Endothelial cell of umbilical vein (primary cell): ENCODE data around the gene EPHB6. TPM values are rescaled to one million over a fixed set of nuclear protein-coding genes. Genes with fewer than 3 reads are reported as not detected.

Source experiments
- BruUV-seq: library from RNA; stranded (reverse); fragments of 400-500 nt; replicated peaks from 2 replicates; lab custom pipeline; 2021; lab: Mats Ljungman, UMichigan
- CTCF ChIA-PET: fragments of 300-600, 350-600 bp; sonication (Branson Sonifier 250); formaldehyde crosslinking; loops from one replicate; lab custom pipeline; 2021; ENCODE audit warnings: antibody characterized with exemption, inconsistent platforms; lab: Charles Lee
- POLR2A ChIA-PET: fragments of 300-600, 350-600 bp; sonication (Branson Sonifier 250); formaldehyde crosslinking; loops from one replicate; lab custom pipeline; 2021; ENCODE audit warnings: antibody characterized with exemption, inconsistent platforms; lab: Charles Lee
- DNase-seq: peaks from one replicate; pipeline ENCODE4 v3.0.0-alpha.2; 2011; ENCODE audit warnings: low read depth, low spot score
- FAIRE-seq: peaks from 2 replicates; lab custom pipeline; 2011; peaks lifted over from hg19 to GRCh38; lab: Jason Lieb, UNC
- H2AFZ ChIP-seq: 2 replicates; pipeline ENCODE4 v1.6.0; 2012; ENCODE audit warnings: low read depth, low read length, control low read depth, inconsistent platforms
- H3K27ac ChIP-seq: 2 replicates; pipeline ENCODE4 v1.5.1; 2011; ENCODE audit warnings: low read depth, mild to moderate bottlenecking, control low read depth, low read length, moderate library complexity; ENCODE audit not compliant: insufficient read depth
- H3K27me3 ChIP-seq, 2 experiments: 2 replicates each; pipeline versions ENCODE4 v1.6.0 to v1.6.1; 2011; ENCODE audit warnings: low read length in 2 of 2, mixed read lengths in 1 of 2; ENCODE audit not compliant: control insufficient read depth in 2 of 2, insufficient read depth in 2 of 2
- H3K36me3 ChIP-seq, 2 experiments: 2 replicates in 1 of 2; 3 replicates in 1 of 2; pipeline ENCODE4 v1.5.1; 2011; ENCODE audit warnings: low read length in 2 of 2, mild to moderate bottlenecking in 1 of 2, moderate library complexity in 1 of 2; ENCODE audit not compliant: control insufficient read depth in 2 of 2, insufficient read depth in 2 of 2; ENCODE audit errors: extremely low read depth in 1 of 2
- H3K4me1 ChIP-seq: 3 replicates; pipeline ENCODE4 v1.5.1; 2011; ENCODE audit warnings: mild to moderate bottlenecking, low read length; ENCODE audit not compliant: control insufficient read depth, insufficient read depth; ENCODE audit errors: extremely low read depth
- H3K4me2 ChIP-seq: 2 replicates; pipeline ENCODE4 v1.6.1; 2011; ENCODE audit warnings: low read length, control low read depth, mixed read lengths; ENCODE audit not compliant: insufficient read depth
- H3K4me3 ChIP-seq, 3 experiments: fragments of 200-600 bp in 1 of 3; sonication (generic), shearing (Covaris generic) in 1 of 3; replicated peaks in 1 of 3; 2 replicates each; pipeline ENCODE4 v1.5.1; 2011 to 2016; ENCODE audit warnings: control low read depth in 3 of 3, low read length in 3 of 3, mild to moderate bottlenecking in 2 of 3, inconsistent platforms in 1 of 3, low read depth in 1 of 3, moderate library complexity in 1 of 3; ENCODE audit not compliant: insufficient read depth in 1 of 3
- H3K79me2 ChIP-seq: 2 replicates; pipeline ENCODE4 v1.6.0; 2012; ENCODE audit warnings: low read length, inconsistent platforms; ENCODE audit not compliant: control insufficient read depth, insufficient read depth
- H3K9ac ChIP-seq: replicated peaks from 2 replicates; pipeline ENCODE3; 2011; ENCODE audit warnings: low read length, control low read depth; ENCODE audit not compliant: insufficient read depth; ENCODE audit errors: extremely low read depth
- H3K9me1 ChIP-seq: replicated peaks from 3 replicates; pipeline ENCODE4 v1.6.0; 2011; ENCODE audit warnings: mild to moderate bottlenecking, low read length; ENCODE audit not compliant: control insufficient read depth, insufficient read depth; ENCODE audit errors: extremely low read depth
- H3K9me3 ChIP-seq: replicated peaks from 2 replicates; pipeline ENCODE4 v1.5.1; 2012; ENCODE audit warnings: low read length, inconsistent platforms; ENCODE audit not compliant: control insufficient read depth, insufficient read depth
- H4K20me1 ChIP-seq: replicated peaks from 2 replicates; pipeline ENCODE3; 2011; ENCODE audit warnings: mild to moderate bottlenecking, low read length; ENCODE audit not compliant: control insufficient read depth, insufficient read depth; ENCODE audit errors: extremely low read depth
- EZH2 ChIP-seq: IDR thresholded peaks from 2 replicates; pipeline ENCODE4 v1.6.1; 2012; ENCODE audit warnings: borderline replicate concordance, low read depth, mild to moderate bottlenecking, moderate library complexity, low read length, inconsistent platforms; ENCODE audit not compliant: severe bottlenecking
- FOS ChIP-seq: IDR thresholded peaks from 2 replicates; pipeline ENCODE4 v1.6.1; 2011; ENCODE audit warnings: mild to moderate bottlenecking, low read length, moderate library complexity, borderline replicate concordance; ENCODE audit not compliant: insufficient read depth
- GATA2 ChIP-seq: IDR thresholded peaks from 2 replicates; pipeline ENCODE4 v1.7.0; 2011; ENCODE audit warnings: low read depth, mild to moderate bottlenecking, moderate library complexity, mixed read lengths, low read length; ENCODE audit not compliant: insufficient read length, insufficient read depth
- MYC ChIP-seq: IDR thresholded peaks from one replicate; pipeline ENCODE4 v1.6.1; 2011; ENCODE audit warnings: mild to moderate bottlenecking, low read depth, low read length
- POLR2AphosphoS5 ChIP-seq: IDR thresholded peaks from 2 replicates; pipeline ENCODE4 v1.6.1; 2012; ENCODE audit warnings: low read depth, mild to moderate bottlenecking, control low read depth, low read length, moderate library complexity; ENCODE audit not compliant: insufficient read depth
- dilution Hi-C: fragments of 300-500 bp; cut with MboI; formaldehyde crosslinking; loops from one replicate; pipeline ENCODE4 v1.15.0; 2019; ENCODE audit warnings: low sequenced_read_pairs; ENCODE audit not compliant: extremely low pct_ligation_motif_present
- intact Hi-C: fragments of 100-400 bp; cut with micrococcal nuclease; formaldehyde crosslinking; loops from one replicate; pipeline ENCODE4 v1.10.0; 2022
- polyA plus RNA-seq, 4 experiments: library from polyadenylated mRNA; depleted of rRNA in 3 of 4; stranded (reverse) in 3 of 4; unstranded in 1 of 4; fragments of >200 nt; gene quantifications; 2 replicates each; pipeline versions ENCODE4 v1.2.1 to v1.2.3, GENCODE V29; 2011 to 2012; ENCODE audit warnings: missing spikeins in 1 of 4
- total RNA-seq: library from RNA; stranded (reverse); gene quantifications from 2 replicates; pipeline ENCODE4 v1.2.3, GENCODE V29; 2021
- TF ChIP-seq, protein P1 (sequence below): IDR thresholded peaks from 2 replicates; pipeline ENCODE4 v1.6.1; 2011; ENCODE audit not compliant: insufficient read depth, insufficient read length

Gene EPHB6
- total and polyA plus RNA-seq, 2 donors (not counting 3 experiments of a cell fraction or from before 2014, with no cell fraction given): 0.86 to 2.9 TPM

DNA sequence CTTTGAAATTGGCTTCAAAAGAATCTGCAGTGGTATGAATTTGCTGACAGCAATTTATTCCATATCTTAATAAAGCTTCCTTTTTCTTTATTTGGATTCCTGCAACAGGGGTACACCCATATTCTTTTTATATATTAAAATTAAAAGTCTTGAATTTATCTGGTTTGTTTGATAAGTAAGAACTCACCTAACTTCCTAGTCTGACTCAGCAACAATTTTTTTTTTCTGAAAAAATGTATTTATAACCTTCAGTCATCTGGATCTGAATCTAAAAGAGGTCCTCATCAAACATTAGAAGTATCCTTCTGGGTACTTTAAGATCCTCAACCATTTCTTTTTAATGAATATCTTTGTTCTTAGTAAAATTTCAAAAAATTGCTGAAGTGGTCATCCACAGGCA is 4.5 kb downstream of the EPHB6 start:
- ChIA-PET POLR2A (no interaction called here), CTCF (interaction anchor here (1.3 to 2.1 kb wide), 5 partner anchors 11 to 227 kb away, joined by 3 to 6 read pairs (median 5); no protein-coding TSS in a partner anchor)
- no peaks in the 10 kb centered on the region for H3K36me3 ChIP-seq
- no peaks in the 10 kb centered on the region for H3K79me2 ChIP-seq
- H3K9ac ChIP-seq: no peak overlapping the region
- no peaks in the 10 kb centered on the region for H3K9me1 ChIP-seq
- H3K4me2 ChIP-seq: no peak overlapping the region
- H3K4me3 ChIP-seq: no peak overlapping the region
- FAIRE-seq: no peak
- no peak for TF ChIP-seq POLR2AphosphoS5
- TF ChIP-seq MYC: no peak
- no peak for TF ChIP-seq EZH2
- no peak for TF ChIP-seq FOS
- no peak for TF ChIP-seq GATA2
- dilution Hi-C loops (no loop called here), intact Hi-C loops (no loop called here)
- BruUV-seq: no TSS peak
- no peak overlapping the region for H2AFZ ChIP-seq
- H4K20me1 ChIP-seq: no peaks in the 10 kb centered on the region
- no peak overlapping the region for H3K27ac ChIP-seq
- peaks cover 3% of the 10 kb centered on the region for H3K4me1 ChIP-seq
- peaks cover 4 to 5% of the 10 kb centered on the region in 2 experiments for H3K27me3 ChIP-seq
- H3K9me3 ChIP-seq: no peaks in the 10 kb centered on the region
- DNase-seq: no peak

DNA sequence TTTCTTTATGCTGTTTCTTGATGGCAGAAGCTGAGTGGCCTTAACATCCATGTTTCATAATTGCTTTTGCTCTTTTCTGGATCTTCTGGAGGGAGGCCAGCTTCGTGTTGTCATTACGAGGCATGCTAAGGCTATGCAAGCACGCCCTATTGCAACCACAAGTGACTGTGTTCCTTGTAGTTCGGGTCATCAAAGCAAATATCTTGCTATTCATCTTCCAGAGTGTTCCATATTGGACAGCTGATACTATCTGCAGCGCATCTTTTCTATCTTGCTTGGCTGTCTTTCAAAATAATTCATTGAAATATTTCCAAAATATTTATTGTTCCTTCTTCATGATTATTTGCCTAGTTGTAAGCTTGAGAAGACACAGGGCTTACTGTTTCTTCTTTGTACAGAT is 5.0 kb downstream of the EPHB6 start:
- H3K4me2 ChIP-seq: no peak overlapping the region
- H3K4me3 ChIP-seq: no peak overlapping the region
- peak; percentile 9 for TF ChIP-seq GATA2
- TF ChIP-seq, protein P1, sequence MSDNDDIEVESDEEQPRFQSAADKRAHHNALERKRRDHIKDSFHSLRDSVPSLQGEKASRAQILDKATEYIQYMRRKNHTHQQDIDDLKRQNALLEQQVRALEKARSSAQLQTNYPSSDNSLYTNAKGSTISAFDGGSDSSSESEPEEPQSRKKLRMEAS: no peak
- H3K9me3 ChIP-seq: no peaks in the 10 kb centered on the region
- FAIRE-seq (no peak), DNase-seq (no peak)
- no peak overlapping the region for H2AFZ ChIP-seq
- no peaks in the 10 kb centered on the region for H3K9me1 ChIP-seq
- dilution Hi-C loops: no loop called here
- no peaks in the 10 kb centered on the region for H4K20me1 ChIP-seq
- no peaks in the 10 kb centered on the region for H3K36me3 ChIP-seq
- POLR2A ChIA-PET: no interaction called here
- no peak overlapping the region for H3K27ac ChIP-seq
- no TSS peak for BruUV-seq
- no peak overlapping the region for H3K9ac ChIP-seq
- CTCF ChIA-PET: interaction anchor here (1.6 to 1.8 kb wide), 2 partner anchors 11 to 13 kb away, joined by 4 to 5 read pairs; no protein-coding TSS in a partner anchor
- H3K4me1 ChIP-seq: peaks cover 3% of the 10 kb centered on the region
- H3K27me3 ChIP-seq: peaks cover 4 to 5% of the 10 kb centered on the region in 2 experiments
- intact Hi-C loops: no loop called here
- no peaks in the 10 kb centered on the region for H3K79me2 ChIP-seq
